ENCODE results near the gene ODAD3. TPM values are rescaled to one million over a fixed set of nuclear protein-coding genes. Genes with fewer than 3 reads are reported as not detected.

The ODAD3 gene
- polyA plus RNA-seq, 3 donors = 2.0 to 2.3 (median 2.1) TPM

GRCh38 chr19:11377756-11378155, 57.2 kb downstream of the ODAD3 start:
- no peak for DNase-seq

GRCh38 chr19:11377237-11377636, 57.7 kb downstream of the ODAD3 start:
- no peak for DNase-seq

GRCh38 chr19:11375143-11375948, 59.6 kb downstream of the ODAD3 start:
- no peak for DNase-seq

- peak; percentile 100 for DNase-seq
Measured at GRCh38 chr19:11374433-11375142, 60.3 kb downstream of the ODAD3 start, which contains the start of gene SWSAP1. Gene SWSAP1, plus strand, starts transcription at chr19:11374666. Its CDS starts 15 bp downstream, at chr19:11374681.

GRCh38 chr19:11373885-11374432, 61.0 kb downstream of the ODAD3 start:
- no peak for DNase-seq

- DNase-seq = no peak
Measured at GRCh38 chr19:11373166-11373884, 61.6 kb downstream of the ODAD3 start.

- DNase-seq = no peak
Measured at GRCh38 chr19:11370744-11371143, 64.2 kb downstream of the ODAD3 start.

Other genes with a start within 250 kb of the ODAD3 start
- 100 to 1,000 TPM; 117 to 125 (median 124) TPM for gene KANK2, start 237.6 kb downstream of the ODAD3 start, polyA plus RNA-seq (ENCODE audit: insufficient read length in 3 of 3)
- gene ANGPTL8, start 195.5 kb downstream of the ODAD3 start, polyA plus RNA-seq (ENCODE audit: insufficient read length in 3 of 3) = under 1 TPM; 0.19 to 0.96 (median 0.74) TPM
- 10 to 100 TPM; 49.6 to 69.8 (median 67.7) TPM for gene DOCK6, start 172.6 kb downstream of the ODAD3 start, polyA plus RNA-seq (ENCODE audit: insufficient read length in 3 of 3)
- gene TSPAN16, start 139.0 kb downstream of the ODAD3 start, polyA plus RNA-seq (ENCODE audit: insufficient read length in 3 of 3) = not detected
- 10 to 100 TPM; 16.8 to 18.1 (median 17.3) TPM for gene RAB3D, start 95.5 kb downstream of the ODAD3 start, polyA plus RNA-seq (ENCODE audit: insufficient read length in 3 of 3)
- gene TMEM205, start 88.9 kb downstream of the ODAD3 start, polyA plus RNA-seq (ENCODE audit: insufficient read length in 3 of 3) = 100 to 1,000 TPM; 144 to 158 (median 156) TPM
- 10 to 100 TPM; 25.6 to 38.3 (median 33.2) TPM for gene CCDC159, start 88.6 kb downstream of the ODAD3 start, polyA plus RNA-seq (ENCODE audit: insufficient read length in 3 of 3)
- 10 to 100 TPM; 13.6 to 16.0 (median 15.9) TPM for gene PLPPR2, start 79.7 kb downstream of the ODAD3 start, polyA plus RNA-seq (ENCODE audit: insufficient read length in 3 of 3)
- 1 to 10 TPM; 3.8 to 4.1 (median 3.8) TPM for gene SWSAP1, start 60.5 kb downstream of the ODAD3 start, polyA plus RNA-seq (ENCODE audit: insufficient read length in 3 of 3)
- 10 to 100 TPM; 23.7 to 39.3 (median 36.7) TPM for gene EPOR, start 50.8 kb downstream of the ODAD3 start, polyA plus RNA-seq (ENCODE audit: insufficient read length in 3 of 3)
- gene RGL3, start 15.8 kb downstream of the ODAD3 start, polyA plus RNA-seq (ENCODE audit: insufficient read length in 3 of 3) = 100 to 1,000 TPM in 2 of 3 donors, 10 to 100 TPM in 1; 67.6 to 137 (median 119) TPM
- 100 to 1,000 TPM; 325 to 395 (median 363) TPM for gene PRKCSH, start 514 bp upstream of the ODAD3 start, polyA plus RNA-seq (ENCODE audit: insufficient read length in 3 of 3)
- under 1 TPM; 0.12 to 0.47 (median 0.34) TPM for gene ELAVL3, start 45.9 kb upstream of the ODAD3 start, polyA plus RNA-seq (ENCODE audit: insufficient read length in 3 of 3)
- 10 to 100 TPM; 10.4 to 11.2 (median 11.0) TPM for gene ZNF653, start 70.7 kb upstream of the ODAD3 start, polyA plus RNA-seq (ENCODE audit: insufficient read length in 3 of 3)
- 10 to 100 TPM; 41.8 to 49.0 (median 46.3) TPM for gene ECSIT, start 94.0 kb upstream of the ODAD3 start, polyA plus RNA-seq (ENCODE audit: insufficient read length in 3 of 3)
- 1 to 10 TPM; 3.3 to 4.7 (median 4.5) TPM for gene CNN1, start 103.7 kb upstream of the ODAD3 start, polyA plus RNA-seq (ENCODE audit: insufficient read length in 3 of 3)
- 10 to 100 TPM; 54.3 to 58.0 (median 57.1) TPM for gene ELOF1, start 124.1 kb upstream of the ODAD3 start, polyA plus RNA-seq (ENCODE audit: insufficient read length in 3 of 3)
- 10 to 100 TPM; 12.8 to 14.9 (median 13.4) TPM for gene ACP5, start 142.5 kb upstream of the ODAD3 start, polyA plus RNA-seq (ENCODE audit: insufficient read length in 3 of 3)
- 10 to 100 TPM; 39.3 to 43.3 (median 40.8) TPM for gene ZNF627, start 162.4 kb upstream of the ODAD3 start, polyA plus RNA-seq (ENCODE audit: insufficient read length in 3 of 3)